Suprapubic skin (tissue), 4 donors: ENCODE data around the gene GMDS. TPM values are rescaled to one million over a fixed set of nuclear protein-coding genes. Genes with fewer than 3 reads are reported as not detected.

Experiments
- DNase-seq, 2 donors: peaks; one replicate each; pipeline ENCODE4 v3.0.0-alpha.2; 2019; ENCODE audit warnings: low spot score in 2 of 2
- H3K27ac ChIP-seq: fragments of 200-600 bp; sonication (generic); one replicate; pipeline ENCODE4 v1.5.1; 2019
- H3K27me3 ChIP-seq: fragments of 200-600 bp; sonication (generic); one replicate; pipeline ENCODE4 v1.5.1; 2019
- H3K36me3 ChIP-seq: fragments of 200-600 bp; sonication (generic); one replicate; pipeline ENCODE4 v1.5.1; 2019
- H3K4me1 ChIP-seq: fragments of 200-600 bp; sonication (generic); one replicate; pipeline ENCODE4 v1.5.1; 2019
- H3K4me3 ChIP-seq: fragments of 200-600 bp; sonication (generic); one replicate; pipeline ENCODE4 v1.5.1; 2019; ENCODE audit warnings: mild to moderate bottlenecking
- H3K9me3 ChIP-seq: fragments of 200-600 bp; sonication (generic); one replicate; pipeline ENCODE4 v1.5.1; 2019
- EP300 ChIP-seq: sonication (generic); formaldehyde crosslinking; IDR thresholded peaks from one replicate; pipeline ENCODE4 v1.6.1; 2017; ENCODE audit warnings: antibody characterized with exemption
- POLR2A ChIP-seq, 2 donors: fragments of 450-650 bp; IDR thresholded peaks; one replicate each; pipeline ENCODE4 v1.6.1; 2017; ENCODE audit warnings: antibody characterized with exemption in 2 of 2, mild to moderate bottlenecking in 2 of 2, moderate library complexity in 2 of 2
- POLR2AphosphoS5 ChIP-seq, 3 donors: sonication (generic); formaldehyde crosslinking; IDR thresholded peaks; one replicate each; pipeline ENCODE4 v1.6.1; 2017; ENCODE audit warnings: antibody characterized with exemption in 3 of 3
- WGBS: methylation state at CpG from one replicate; pipeline ENCODE4 v1.1.5; 2018; 5-methylcytosine and 5-hydroxymethylcytosine counted together
- total RNA-seq, 4 donors: library from RNA; depleted of rRNA; stranded (reverse); fragments of >200 nt; gene quantifications; one replicate each; pipeline ENCODE4 v1.1.0, GENCODE V29; 2016
- TF ChIP-seq, protein P1 (sequence below), 2 donors: fragments of 200-600 bp in 1 of 2; fragments of 450-650 bp in 1 of 2; sonication (generic) in 1 of 2; IDR thresholded peaks; one replicate each; pipeline ENCODE4 v1.5.1; 2016 to 2019; ENCODE audit warnings: antibody characterized with exemption in 2 of 2, mild to moderate bottlenecking in 1 of 2, moderate library complexity in 1 of 2

The GMDS gene
- total RNA-seq, 4 donors from 2014 or later = 11.7 to 19.3 (median 13.2) TPM

DNA sequence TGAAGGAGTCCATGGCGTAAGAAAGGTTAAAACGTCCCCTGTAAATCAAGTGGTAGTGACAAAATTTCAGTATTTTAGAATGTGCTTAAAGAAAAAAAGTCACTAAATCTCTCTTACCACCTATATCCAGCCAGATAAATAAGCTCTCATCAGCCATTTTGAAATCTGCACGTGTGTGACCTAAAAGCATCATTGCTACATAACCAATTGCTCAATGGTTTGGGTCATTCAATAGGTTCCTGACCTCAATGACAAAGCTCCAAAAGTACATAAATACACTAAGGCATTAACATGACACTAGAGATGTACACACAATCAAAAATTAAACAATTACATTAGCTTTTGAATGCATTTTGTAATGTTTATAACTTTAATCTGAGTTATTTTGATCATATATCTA is 272.4 kb downstream of the GMDS start:
- H3K9me3 ChIP-seq = no peaks in the 10 kb centered on the region
- WGBS = 88% methylated on average over 3 of the region's 3 CpGs
- H3K27me3 ChIP-seq = no peaks in the 10 kb centered on the region
- no peak overlapping the region for H3K4me3 ChIP-seq
- DNase-seq = no peak
- no peaks in the 10 kb centered on the region for H3K36me3 ChIP-seq
- H3K4me1 ChIP-seq = no peaks in the 10 kb centered on the region
- H3K27ac ChIP-seq = no peak overlapping the region
- TF ChIP-seq POLR2AphosphoS5 (IDR thresholded peaks at IDR 0.05) (no peak), POLR2A (IDR thresholded peaks at IDR 0.05) (no peak), EP300 (no peak)
- TF ChIP-seq, protein P1, sequence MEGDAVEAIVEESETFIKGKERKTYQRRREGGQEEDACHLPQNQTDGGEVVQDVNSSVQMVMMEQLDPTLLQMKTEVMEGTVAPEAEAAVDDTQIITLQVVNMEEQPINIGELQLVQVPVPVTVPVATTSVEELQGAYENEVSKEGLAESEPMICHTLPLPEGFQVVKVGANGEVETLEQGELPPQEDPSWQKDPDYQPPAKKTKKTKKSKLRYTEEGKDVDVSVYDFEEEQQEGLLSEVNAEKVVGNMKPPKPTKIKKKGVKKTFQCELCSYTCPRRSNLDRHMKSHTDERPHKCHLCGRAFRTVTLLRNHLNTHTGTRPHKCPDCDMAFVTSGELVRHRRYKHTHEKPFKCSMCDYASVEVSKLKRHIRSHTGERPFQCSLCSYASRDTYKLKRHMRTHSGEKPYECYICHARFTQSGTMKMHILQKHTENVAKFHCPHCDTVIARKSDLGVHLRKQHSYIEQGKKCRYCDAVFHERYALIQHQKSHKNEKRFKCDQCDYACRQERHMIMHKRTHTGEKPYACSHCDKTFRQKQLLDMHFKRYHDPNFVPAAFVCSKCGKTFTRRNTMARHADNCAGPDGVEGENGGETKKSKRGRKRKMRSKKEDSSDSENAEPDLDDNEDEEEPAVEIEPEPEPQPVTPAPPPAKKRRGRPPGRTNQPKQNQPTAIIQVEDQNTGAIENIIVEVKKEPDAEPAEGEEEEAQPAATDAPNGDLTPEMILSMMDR (IDR thresholded peaks at IDR 0.05) = no peak

DNA sequence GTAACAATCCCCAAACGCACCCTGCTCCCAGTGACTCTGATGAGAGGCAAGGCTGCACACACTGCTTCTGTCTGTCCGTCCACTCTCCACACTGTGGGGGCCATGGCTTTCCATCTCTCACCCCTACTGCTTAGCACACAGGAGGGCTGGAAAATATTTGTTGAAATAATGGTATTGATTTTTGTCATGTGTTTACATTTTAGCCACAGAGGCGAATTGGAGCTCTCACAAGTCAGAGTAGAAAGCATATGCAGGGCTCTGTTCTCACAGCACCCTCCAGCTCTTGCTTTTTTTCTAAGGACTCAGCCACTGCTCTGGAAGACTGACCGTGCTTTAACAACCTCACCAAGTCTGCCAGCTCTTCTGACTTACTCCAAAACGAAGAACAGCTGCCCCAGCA is 273.8 kb downstream of the GMDS start:
- Histone ChIP-seq H3K36me3 (no peaks in the 10 kb centered on the region), H3K4me3 (no peak overlapping the region), H3K27ac (no peak overlapping the region), H3K4me1 (no peaks in the 10 kb centered on the region), H3K27me3 (no peaks in the 10 kb centered on the region), H3K9me3 (no peaks in the 10 kb centered on the region)
- 78% methylated on average over 5 of the region's 5 CpGs for WGBS
- DNase-seq = no peak
- TF ChIP-seq EP300 (no peak), POLR2AphosphoS5 (IDR thresholded peaks at IDR 0.05) (no peak), POLR2A (IDR thresholded peaks at IDR 0.05) (no peak)
- TF ChIP-seq, protein P1 (IDR thresholded peaks at IDR 0.05) = no peak

DNA sequence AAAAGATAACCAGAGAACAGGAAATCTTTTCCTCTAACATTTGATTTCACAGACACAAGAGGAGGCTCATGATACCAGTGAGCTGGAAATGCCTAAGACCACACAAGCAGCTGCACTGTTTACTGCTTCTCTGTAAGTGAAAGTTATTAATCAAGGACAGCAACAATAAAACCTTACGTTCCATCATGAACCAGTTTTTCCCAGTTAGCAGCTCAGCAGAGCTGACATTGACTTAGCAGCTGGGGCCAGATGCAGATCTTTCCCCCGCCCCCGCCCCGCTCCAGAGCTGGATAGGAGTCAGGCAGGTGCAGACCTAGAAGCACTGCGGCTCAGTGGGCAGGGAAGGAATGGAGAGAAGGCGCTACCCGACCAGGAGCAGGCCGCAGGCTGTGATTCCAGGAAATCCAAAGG is 275.2 kb downstream of the GMDS start:
- 73% methylated on average over 7 of the region's 8 CpGs for WGBS
- Histone ChIP-seq H3K36me3 (no peaks in the 10 kb centered on the region), H3K4me3 (no peak overlapping the region), H3K27me3 (no peaks in the 10 kb centered on the region), H3K27ac (no peak overlapping the region), H3K4me1 (no peaks in the 10 kb centered on the region), H3K9me3 (no peaks in the 10 kb centered on the region)
- DNase-seq = no peak
- TF ChIP-seq EP300 (no peak), POLR2AphosphoS5 (IDR thresholded peaks at IDR 0.05) (no peak), POLR2A (IDR thresholded peaks at IDR 0.05) (no peak)
- TF ChIP-seq, protein P1 (IDR thresholded peaks at IDR 0.05) = no peak

DNA sequence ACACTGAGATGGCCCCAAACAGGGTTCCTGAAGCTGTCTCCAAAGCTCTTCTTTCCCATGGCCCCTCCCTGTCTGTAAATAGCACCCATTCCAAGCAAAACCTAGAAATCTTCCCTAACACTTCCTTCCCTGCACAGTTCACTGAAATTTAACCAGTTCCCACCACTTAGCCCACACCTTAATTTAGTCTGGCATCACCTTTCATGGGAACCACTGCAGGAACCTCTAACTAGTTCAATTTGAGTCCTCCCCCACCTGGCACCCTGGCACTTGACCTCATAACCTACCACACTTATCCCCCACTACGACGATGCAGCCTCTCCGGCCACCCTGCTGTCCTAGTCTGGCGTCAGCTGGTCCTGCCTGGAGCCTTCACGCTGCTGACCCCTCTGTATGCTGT is 278.7 kb downstream of the GMDS start:
- Histone ChIP-seq H3K4me1 (no peaks in the 10 kb centered on the region), H3K4me3 (no peak overlapping the region), H3K9me3 (no peaks in the 10 kb centered on the region), H3K27ac (no peak overlapping the region), H3K36me3 (no peaks in the 10 kb centered on the region), H3K27me3 (no peaks in the 10 kb centered on the region)
- TF ChIP-seq, protein P1 (IDR thresholded peaks at IDR 0.05) = no peak
- TF ChIP-seq POLR2A (IDR thresholded peaks at IDR 0.05) (no peak), EP300 (no peak), POLR2AphosphoS5 (IDR thresholded peaks at IDR 0.05) (no peak)
- 94% methylated on average over 5 of the region's 5 CpGs for WGBS
- no peak for DNase-seq

DNA sequence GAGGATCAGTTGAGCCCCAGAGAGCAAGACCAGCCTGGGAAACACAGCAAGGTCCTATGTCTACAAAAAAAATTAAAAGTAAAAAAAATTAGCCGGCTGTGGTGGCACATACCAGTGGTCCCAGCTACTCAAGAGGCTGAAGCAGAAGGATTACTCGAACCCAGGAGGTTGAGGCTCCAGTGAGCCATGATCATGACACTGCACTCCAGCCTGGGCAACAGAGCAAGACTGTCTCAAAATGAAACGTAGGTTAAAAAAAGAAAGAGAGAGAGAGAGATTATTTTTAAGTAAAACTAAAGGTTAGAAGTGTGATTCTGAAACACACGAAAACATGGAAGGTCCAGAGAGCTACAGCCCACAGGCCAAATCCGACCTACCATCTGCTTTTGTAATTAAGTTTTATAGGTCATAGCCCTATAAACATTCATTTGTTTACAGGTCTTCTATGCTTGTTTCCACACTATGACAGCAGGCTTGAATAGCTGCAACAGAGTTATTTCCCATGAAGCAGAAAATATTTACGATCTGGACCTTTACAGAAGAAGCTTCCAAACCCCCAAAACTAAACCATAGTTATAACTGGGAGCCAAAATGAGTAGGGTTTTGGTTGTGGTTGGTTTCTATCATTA is 279.7 kb downstream of the GMDS start:
- Histone ChIP-seq H3K4me3 (no peak overlapping the region), H3K27me3 (no peaks in the 10 kb centered on the region), H3K36me3 (no peaks in the 10 kb centered on the region), H3K9me3 (no peaks in the 10 kb centered on the region), H3K27ac (no peak overlapping the region), H3K4me1 (no peaks in the 10 kb centered on the region)
- TF ChIP-seq EP300 (no peak), POLR2AphosphoS5 (IDR thresholded peaks at IDR 0.05) (no peak), POLR2A (IDR thresholded peaks at IDR 0.05) (no peak)
- TF ChIP-seq, protein P1 (IDR thresholded peaks at IDR 0.05) = no peak
- 90% methylated on average over 6 of the region's 6 CpGs for WGBS
- no peak for DNase-seq
